HFFc6 (cell line): ENCODE data around the gene CACNA2D1. TPM values are rescaled to one million over a fixed set of nuclear protein-coding genes. Genes with fewer than 3 reads are reported as not detected.

Experiments used
- DNase-seq: peaks from one replicate; pipeline ENCODE4 v3.0.0-alpha.2; 2018
- H3K27ac Mint-ChIP-seq: 2 replicates; pipeline ENCODE4 v1.8.0; 2020; ENCODE audit warnings: mild to moderate bottlenecking, mixed read lengths
- H3K27me3 Mint-ChIP-seq: 2 replicates; pipeline ENCODE4 v1.8.0; 2021; ENCODE audit warnings: mild to moderate bottlenecking, moderate library complexity, mixed read lengths; ENCODE audit not compliant: insufficient read depth
- H3K36me3 Mint-ChIP-seq: 2 replicates; pipeline ENCODE4 v1.8.0; 2021; ENCODE audit warnings: low read depth, mixed read lengths
- H3K4me1 Mint-ChIP-seq: 2 replicates; pipeline ENCODE4 v1.8.0; 2020; ENCODE audit warnings: low read depth, mixed read lengths
- H3K4me3 Mint-ChIP-seq: 2 replicates; pipeline ENCODE4 v1.8.0; 2020; ENCODE audit warnings: mild to moderate bottlenecking, moderate library complexity, mixed read lengths
- H3K9me3 Mint-ChIP-seq: 2 replicates; pipeline ENCODE4 v1.8.0; 2020; ENCODE audit warnings: mild to moderate bottlenecking, mixed read lengths
- CTCF ChIP-seq: fragments of 200-600 bp; sonication (generic); IDR thresholded peaks from 2 replicates; pipeline ENCODE4 v1.5.0; 2021; ENCODE audit warnings: antibody characterized with exemption, mild to moderate bottlenecking
- total RNA-seq, 6 experiments: library from RNA; stranded (reverse); fragmentation: NEBNext Ultra II Directional; extraction: Animal tissue kit (Norgen Biotek cat#: 25700); gene quantifications; 2 replicates in 1 of 6; 3 replicates in 5 of 6; pipeline ENCODE4 v1.2.3, GENCODE V29; 2021

The CACNA2D1 gene
- total RNA-seq, 6 experiments from 2014 or later, result 34.9 to 43.6 (median 36.8) TPM

GRCh38 chr7:82050792-82051191, 392.8 kb downstream of the CACNA2D1 start:
- Mint-ChIP-seq H3K4me3 (peak overlapping the region; percentile 7; the same call in 1 of the 2 replicates), H3K36me3 (no peaks in the 10 kb centered on the region; the same call in 1 of the 2 replicates), H3K27me3 (no peaks in the 10 kb centered on the region), H3K9me3 (no peaks in the 10 kb centered on the region), H3K4me1 (peaks cover 12% of the 10 kb centered on the region), H3K27ac (peak overlapping the region; percentile 88; the same call in 1 of the 2 replicates)
- DNase-seq, result peak; percentile 54
- TF ChIP-seq CTCF, result no peak

- peak; percentile 89 for DNase-seq
- no peaks in the 10 kb centered on the region for H3K27me3 Mint-ChIP-seq
- no peaks in the 10 kb centered on the region for H3K9me3 Mint-ChIP-seq
- peaks cover 12% of the 10 kb centered on the region for H3K4me1 Mint-ChIP-seq
- no peaks in the 10 kb centered on the region for H3K36me3 Mint-ChIP-seq
- H3K4me3 Mint-ChIP-seq, result peak overlapping the region; percentile 7; the same call in 1 of the 2 replicates
- no peak for TF ChIP-seq CTCF
- H3K27ac Mint-ChIP-seq, result peak overlapping the region; percentile 88; the same call in 1 of the 2 replicates
Measured at GRCh38 chr7:82049891-82050533, 393.6 kb downstream of the CACNA2D1 start.

- Mint-ChIP-seq H3K9me3 (no peaks in the 10 kb centered on the region), H3K27ac (peak overlapping the region; percentile 88; the same call in 1 of the 2 replicates), H3K27me3 (no peaks in the 10 kb centered on the region), H3K36me3 (no peaks in the 10 kb centered on the region), H3K4me3 (peak overlapping the region; percentile 7; the same call in 1 of the 2 replicates), H3K4me1 (peaks cover 12% of the 10 kb centered on the region)
- DNase-seq, result no peak
- TF ChIP-seq CTCF, result no peak
Measured at GRCh38 chr7:82049442-82049841, 394.1 kb downstream of the CACNA2D1 start.

- DNase-seq, result peak; percentile 55
- TF ChIP-seq CTCF, result peak; percentile 96
- H3K27me3 Mint-ChIP-seq, result no peaks in the 10 kb centered on the region
- peaks cover 6% of the 10 kb centered on the region; the same call in 1 of the 2 replicates for H3K36me3 Mint-ChIP-seq
- H3K4me1 Mint-ChIP-seq, result peaks cover 29% of the 10 kb centered on the region
- H3K9me3 Mint-ChIP-seq, result no peaks in the 10 kb centered on the region
- H3K4me3 Mint-ChIP-seq, result no peak overlapping the region
- no peak overlapping the region for H3K27ac Mint-ChIP-seq
Measured at GRCh38 chr7:82044497-82045080, 399.0 kb downstream of the CACNA2D1 start.

GRCh38 chr7:82039621-82040020, 404.0 kb downstream of the CACNA2D1 start:
- Mint-ChIP-seq H3K36me3 (peaks cover 6% of the 10 kb centered on the region; the same call in 1 of the 2 replicates), H3K27ac (peak overlapping the region; percentile 67), H3K27me3 (no peaks in the 10 kb centered on the region; the same call in 1 of the 2 replicates), H3K4me1 (peaks cover 66% of the 10 kb centered on the region), H3K9me3 (no peaks in the 10 kb centered on the region), H3K4me3 (no peak overlapping the region)
- no peak for TF ChIP-seq CTCF
- no peak for DNase-seq
